IMR-90 (cell line): ENCODE results near the gene CWC27.

Source experiments
- BHLHE40 ChIP-seq: fragments of 150-350 bp; IDR thresholded peaks from 2 replicates; pipeline ENCODE4 v1.6.1; 2016; ENCODE audit warnings: mild to moderate bottlenecking, low read depth, low read length
- CTCF ChIP-seq: conservative IDR thresholded peaks from 2 replicates; pipeline ENCODE4 v1.5.1; 2012; ENCODE audit warnings: mild to moderate bottlenecking, low read depth, low read length, improper control_type of control experiment
- MAFK ChIP-seq: IDR thresholded peaks from 2 replicates; pipeline ENCODE4 v1.6.1; 2012; ENCODE audit warnings: low read depth, low read length, improper control_type of control experiment
- MXI1 ChIP-seq: IDR thresholded peaks from 2 replicates; pipeline ENCODE4 v1.6.1; 2012; ENCODE audit warnings: low read depth, mild to moderate bottlenecking, low read length, moderate library complexity, borderline replicate concordance
- POLR2A ChIP-seq: IDR thresholded peaks from 2 replicates; pipeline ENCODE4 v1.6.1; 2012; ENCODE audit warnings: mild to moderate bottlenecking, low read depth, low read length
- RAD21 ChIP-seq: IDR thresholded peaks from 2 replicates; pipeline ENCODE4 v1.6.1; 2012; ENCODE audit warnings: low read length, improper control_type of control experiment
- USF2 ChIP-seq: fragments of 150-350 bp; IDR thresholded peaks from 2 replicates; pipeline ENCODE4 v1.6.1; 2017; ENCODE audit warnings: mild to moderate bottlenecking, antibody characterized with exemption, low read length, low read depth

GRCh38 chr5:64929833-64930232, 161.1 kb downstream of the CWC27 start:
- TF ChIP-seq CTCF (no peak), USF2 (no peak), POLR2A (no peak), BHLHE40 (no peak), MXI1 (no peak), MAFK (no peak), RAD21 (no peak)
